ENCODE results near the gene GALNS.
A peak's percentile ranks its signal among the peaks of the same experiment; 100 is the strongest.

Gene GALNS

GRCh38 chr16:88809676-88810165, 47.0 kb downstream of the GALNS start:
- Histone ChIP-seq H3K9me3 (ENCODE audit: control insufficient read depth, insufficient read depth, low read length) (no peaks in the 10 kb centered on the region), H3K36me3 (ENCODE audit: control insufficient read depth, insufficient read depth, low read length) (peaks cover 50% of the 10 kb centered on the region), H3K4me3 (ENCODE audit: low read length) (no peak overlapping the region), H3K4me1 (ENCODE audit: control insufficient read depth, insufficient read depth, low read length) (peaks cover 3% of the 10 kb centered on the region; the same call in 1 of the 2 replicates), H3K27me3 (ENCODE audit: control insufficient read depth, insufficient read depth, low read length) (no peaks in the 10 kb centered on the region), H3K27ac (ENCODE audit: low read length) (no peak overlapping the region)
- no CpG with 5 or more reads among the region's 10 CpGs for WGBS (ENCODE audit: insufficient coverage, insufficient read length)
- no peak for DNase-seq (ENCODE audit: low read depth, low spot score)

DNA sequence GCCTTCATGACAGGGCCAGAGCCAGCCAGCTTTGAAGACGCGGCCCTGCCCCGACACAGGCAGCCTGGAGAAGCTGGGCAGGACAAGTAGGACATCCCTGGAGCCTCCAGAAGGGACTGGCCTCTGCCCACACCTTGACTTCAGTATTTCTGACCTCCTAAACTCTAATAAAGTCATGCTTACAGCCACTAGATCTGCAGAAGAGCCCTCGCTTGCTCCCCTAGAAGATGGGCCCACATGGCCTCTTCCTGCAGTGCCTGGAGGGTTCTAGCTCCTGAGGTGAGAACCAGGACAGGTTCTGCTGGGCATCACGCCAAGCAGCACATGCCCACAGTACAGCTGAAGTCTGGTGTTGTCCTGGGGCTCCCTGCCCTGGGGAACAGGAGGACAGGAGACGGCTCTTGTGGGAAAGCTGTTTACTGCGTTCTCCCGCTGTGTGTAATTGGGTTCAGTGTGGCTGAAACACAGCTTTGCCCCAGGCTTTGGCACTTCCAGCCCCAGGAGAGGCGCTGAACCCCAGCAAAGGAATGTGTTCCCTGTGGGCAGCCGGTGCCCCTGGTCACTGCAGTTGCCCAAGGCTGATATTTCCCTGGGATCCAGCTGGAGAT, 47.6 kb downstream of the GALNS start:
- Histone ChIP-seq H3K36me3 (ENCODE audit: control insufficient read depth, insufficient read depth, low read length) (peaks cover 52% of the 10 kb centered on the region), H3K4me1 (ENCODE audit: control insufficient read depth, insufficient read depth, low read length) (peaks cover 3% of the 10 kb centered on the region; the same call in 1 of the 2 replicates), H3K27me3 (ENCODE audit: control insufficient read depth, insufficient read depth, low read length) (no peaks in the 10 kb centered on the region), H3K4me3 (ENCODE audit: low read length) (no peak overlapping the region), H3K27ac (ENCODE audit: low read length) (no peak overlapping the region), H3K9me3 (ENCODE audit: control insufficient read depth, insufficient read depth, low read length) (no peaks in the 10 kb centered on the region)
- WGBS (ENCODE audit: insufficient coverage, insufficient read length): no CpG with 5 or more reads among the region's 10 CpGs
- DNase-seq (ENCODE audit: low read depth, low spot score): no peak

DNA sequence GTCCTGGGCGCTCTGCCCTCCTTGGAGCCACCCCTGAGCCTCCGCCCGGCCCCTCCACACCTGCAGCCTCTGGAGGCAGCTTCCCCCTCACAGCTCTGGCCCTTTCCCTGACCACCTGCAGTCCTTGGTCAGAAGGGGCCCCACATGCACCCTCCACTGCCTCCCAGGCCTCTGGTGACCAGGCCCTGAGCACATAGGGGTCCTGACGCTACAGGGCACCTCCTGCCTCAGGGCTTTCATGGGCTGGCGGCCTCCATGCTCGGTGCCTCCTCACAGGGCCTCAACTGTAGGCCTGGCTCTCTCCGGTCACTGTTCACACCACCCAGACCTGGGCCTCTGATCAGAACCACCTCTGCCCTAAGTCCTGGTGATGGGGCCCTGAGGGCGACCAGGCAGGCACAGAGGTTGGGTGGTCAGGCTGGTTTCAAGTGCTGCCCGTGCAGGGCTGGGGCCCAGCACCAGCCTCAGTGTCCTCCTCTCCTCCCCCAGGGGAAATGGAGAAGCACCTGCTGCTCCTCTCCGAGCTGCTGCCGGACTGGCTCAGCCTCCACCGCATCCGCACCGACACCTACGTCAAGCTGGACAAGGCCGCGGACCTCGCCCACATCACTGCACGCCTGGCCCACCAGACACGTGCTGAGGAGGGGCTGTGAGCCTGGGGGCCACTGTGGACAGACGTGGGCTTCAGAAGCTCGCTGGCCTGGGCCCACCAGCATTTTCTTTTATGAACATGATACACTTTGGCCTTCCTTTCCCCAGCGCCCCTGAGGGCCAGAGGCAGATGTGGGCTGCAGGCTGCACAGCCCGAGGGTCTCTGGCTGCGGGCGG, 48.9 kb downstream of the GALNS start:
- H3K4me3 ChIP-seq (ENCODE audit: low read length): no peak overlapping the region
- peaks cover 3% of the 10 kb centered on the region; the same call in 1 of the 2 replicates for H3K4me1 ChIP-seq (ENCODE audit: control insufficient read depth, insufficient read depth, low read length)
- WGBS (ENCODE audit: insufficient coverage, insufficient read length): no CpG with 5 or more reads among the region's 26 CpGs
- H3K9me3 ChIP-seq (ENCODE audit: control insufficient read depth, insufficient read depth, low read length): no peaks in the 10 kb centered on the region
- DNase-seq (ENCODE audit: low read depth, low spot score): no peak
- H3K36me3 ChIP-seq (ENCODE audit: control insufficient read depth, insufficient read depth, low read length): peaks cover 52% of the 10 kb centered on the region
- H3K27ac ChIP-seq (ENCODE audit: low read length): no peak overlapping the region
- no peaks in the 10 kb centered on the region for H3K27me3 ChIP-seq (ENCODE audit: control insufficient read depth, insufficient read depth, low read length)

- WGBS (ENCODE audit: insufficient coverage, insufficient read length): no CpG with 5 or more reads among the region's 24 CpGs
- Histone ChIP-seq H3K27me3 (ENCODE audit: control insufficient read depth, insufficient read depth, low read length) (no peaks in the 10 kb centered on the region), H3K9me3 (ENCODE audit: control insufficient read depth, insufficient read depth, low read length) (no peaks in the 10 kb centered on the region), H3K4me3 (ENCODE audit: low read length) (no peak overlapping the region), H3K27ac (ENCODE audit: low read length) (no peak overlapping the region), H3K4me1 (ENCODE audit: control insufficient read depth, insufficient read depth, low read length) (peaks cover 3% of the 10 kb centered on the region; the same call in 1 of the 2 replicates), H3K36me3 (ENCODE audit: control insufficient read depth, insufficient read depth, low read length) (peaks cover 52% of the 10 kb centered on the region)
- no peak for DNase-seq (ENCODE audit: low read depth, low spot score)
These were observed 49.6 kb downstream of the GALNS start for GRCh38 chr16:88807142-88807625.

GRCh38 chr16:88806491-88807111, 50.1 kb downstream of the GALNS start:
- Histone ChIP-seq H3K9me3 (ENCODE audit: control insufficient read depth, insufficient read depth, low read length) (no peaks in the 10 kb centered on the region), H3K27ac (ENCODE audit: low read length) (no peak overlapping the region), H3K4me1 (ENCODE audit: control insufficient read depth, insufficient read depth, low read length) (peaks cover 3% of the 10 kb centered on the region; the same call in 1 of the 2 replicates), H3K27me3 (ENCODE audit: control insufficient read depth, insufficient read depth, low read length) (no peaks in the 10 kb centered on the region), H3K36me3 (ENCODE audit: control insufficient read depth, insufficient read depth, low read length) (peaks cover 52% of the 10 kb centered on the region), H3K4me3 (ENCODE audit: low read length) (no peak overlapping the region)
- no CpG with 5 or more reads among the region's 27 CpGs for WGBS (ENCODE audit: insufficient coverage, insufficient read length)
- DNase-seq (ENCODE audit: low read depth, low spot score): no peak

DNA sequence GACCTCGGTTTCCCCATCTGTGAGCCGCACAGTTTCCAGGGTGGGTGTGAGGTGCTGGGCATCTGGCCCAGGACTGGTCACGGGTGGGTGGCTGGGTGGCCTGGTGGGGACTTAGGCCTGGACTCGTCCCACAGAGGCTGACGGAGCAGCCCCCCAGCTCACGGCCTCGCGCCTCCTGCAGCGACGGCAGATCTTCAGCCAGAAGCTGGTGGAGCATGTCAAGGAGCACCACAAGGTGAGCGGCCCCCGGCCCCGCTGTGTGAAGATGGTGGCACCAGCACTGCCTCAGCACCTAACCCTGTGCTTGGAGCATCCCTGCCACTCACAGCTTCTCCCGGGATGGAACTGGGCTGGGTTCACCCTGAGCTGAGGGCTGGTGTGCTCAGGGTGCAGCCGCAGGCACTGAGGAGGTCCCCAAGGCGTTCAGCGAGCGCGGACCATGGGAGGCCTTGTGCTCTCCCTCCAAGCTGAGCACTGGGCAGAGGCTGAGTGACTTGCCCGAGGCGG, 50.8 kb downstream of the GALNS start:
- Histone ChIP-seq H3K9me3 (ENCODE audit: control insufficient read depth, insufficient read depth, low read length) (no peaks in the 10 kb centered on the region), H3K27ac (ENCODE audit: low read length) (no peak overlapping the region), H3K4me1 (ENCODE audit: control insufficient read depth, insufficient read depth, low read length) (peaks cover 3% of the 10 kb centered on the region; the same call in 1 of the 2 replicates), H3K36me3 (ENCODE audit: control insufficient read depth, insufficient read depth, low read length) (peaks cover 52% of the 10 kb centered on the region), H3K27me3 (ENCODE audit: control insufficient read depth, insufficient read depth, low read length) (no peaks in the 10 kb centered on the region), H3K4me3 (ENCODE audit: low read length) (no peak overlapping the region)
- DNase-seq (ENCODE audit: low read depth, low spot score): no peak
- no CpG with 5 or more reads among the region's 21 CpGs for WGBS (ENCODE audit: insufficient coverage, insufficient read length)

DNA sequence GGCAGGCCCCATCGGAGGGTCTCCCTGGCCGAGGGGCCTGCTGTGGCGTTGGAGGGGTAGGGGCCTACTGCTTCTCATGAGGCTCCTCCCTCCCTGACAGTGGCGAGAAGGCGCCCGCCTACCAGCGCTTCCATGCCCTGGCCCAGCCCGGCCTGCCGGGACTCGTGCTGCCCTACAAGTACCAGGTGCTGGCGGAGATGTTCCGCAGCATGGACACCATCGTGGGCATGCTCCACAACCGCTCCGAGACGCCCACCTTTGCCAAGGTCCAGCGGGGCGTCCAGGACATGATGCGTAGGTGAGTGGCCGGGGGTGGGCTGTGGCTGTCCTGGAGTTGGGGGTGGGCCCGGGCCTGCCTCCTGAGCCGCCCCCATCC, 51.4 kb downstream of the GALNS start:
- H3K9me3 ChIP-seq (ENCODE audit: control insufficient read depth, insufficient read depth, low read length): no peaks in the 10 kb centered on the region
- H3K27me3 ChIP-seq (ENCODE audit: control insufficient read depth, insufficient read depth, low read length): no peaks in the 10 kb centered on the region
- no CpG with 5 or more reads among the region's 22 CpGs for WGBS (ENCODE audit: insufficient coverage, insufficient read length)
- H3K4me3 ChIP-seq (ENCODE audit: low read length): no peak overlapping the region
- DNase-seq (ENCODE audit: low read depth, low spot score): no peak
- peaks cover 3% of the 10 kb centered on the region; the same call in 1 of the 2 replicates for H3K4me1 ChIP-seq (ENCODE audit: control insufficient read depth, insufficient read depth, low read length)
- peaks cover 52% of the 10 kb centered on the region for H3K36me3 ChIP-seq (ENCODE audit: control insufficient read depth, insufficient read depth, low read length)
- no peak overlapping the region for H3K27ac ChIP-seq (ENCODE audit: low read length)

DNA sequence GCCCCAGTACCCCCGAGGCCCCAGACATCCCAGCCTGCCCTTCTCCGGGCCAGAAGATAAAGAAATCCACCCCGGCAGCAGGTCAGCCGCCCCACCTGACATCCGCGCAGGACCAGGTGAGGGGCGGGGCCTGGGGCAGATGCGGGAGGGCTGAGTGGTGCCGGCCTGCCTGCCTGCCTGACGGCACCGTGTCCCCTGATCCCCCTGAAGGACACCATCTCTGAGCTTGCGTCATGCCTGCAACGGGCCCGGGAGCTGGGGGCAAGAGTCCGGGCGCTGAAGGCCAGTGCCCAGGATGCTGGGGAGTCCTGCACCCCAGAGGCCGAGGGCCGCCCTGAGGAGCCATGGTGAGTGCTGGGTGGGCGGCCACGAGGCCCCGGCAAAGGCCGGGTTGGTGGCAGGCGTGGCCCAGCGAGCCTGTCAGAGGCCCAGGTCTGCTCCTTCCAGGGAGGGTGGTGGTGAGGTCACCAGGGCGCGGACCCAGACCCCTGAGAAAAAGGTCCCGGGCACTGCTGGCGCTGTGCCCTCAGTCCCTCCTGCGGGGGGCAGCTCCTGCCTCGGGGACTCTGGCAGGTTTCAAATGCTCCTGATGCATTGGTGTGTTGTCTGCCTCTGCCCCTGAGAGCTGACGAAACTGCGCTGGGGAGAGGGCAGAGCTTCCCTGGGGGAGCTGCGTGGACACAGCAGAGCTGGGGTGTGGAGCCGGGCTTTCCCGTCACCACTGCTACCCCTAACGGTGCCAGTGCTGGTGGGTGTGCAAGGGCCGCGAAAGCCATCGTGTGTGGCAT, 52.0 kb downstream of the GALNS start:
- Histone ChIP-seq H3K27ac (ENCODE audit: low read length) (no peak overlapping the region), H3K36me3 (ENCODE audit: control insufficient read depth, insufficient read depth, low read length) (peaks cover 47% of the 10 kb centered on the region), H3K4me3 (ENCODE audit: low read length) (peak overlapping the region; percentile 88; the same call in 1 of the 2 replicates), H3K9me3 (ENCODE audit: control insufficient read depth, insufficient read depth, low read length) (no peaks in the 10 kb centered on the region), H3K4me1 (ENCODE audit: control insufficient read depth, insufficient read depth, low read length) (no peaks in the 10 kb centered on the region; the same call in 1 of the 2 replicates), H3K27me3 (ENCODE audit: control insufficient read depth, insufficient read depth, low read length) (no peaks in the 10 kb centered on the region)
- no CpG with 5 or more reads among the region's 39 CpGs for WGBS (ENCODE audit: insufficient coverage, insufficient read length)
- no peak for DNase-seq (ENCODE audit: low read depth, low spot score)

GRCh38 chr16:88804173-88804551, 52.6 kb downstream of the GALNS start:
- Histone ChIP-seq H3K27me3 (ENCODE audit: control insufficient read depth, insufficient read depth, low read length) (no peaks in the 10 kb centered on the region), H3K27ac (ENCODE audit: low read length) (no peak overlapping the region), H3K4me1 (ENCODE audit: control insufficient read depth, insufficient read depth, low read length) (no peaks in the 10 kb centered on the region; the same call in 1 of the 2 replicates), H3K9me3 (ENCODE audit: control insufficient read depth, insufficient read depth, low read length) (no peaks in the 10 kb centered on the region), H3K36me3 (ENCODE audit: control insufficient read depth, insufficient read depth, low read length) (peaks cover 41% of the 10 kb centered on the region), H3K4me3 (ENCODE audit: low read length) (peak overlapping the region; percentile 88)
- no peak for DNase-seq (ENCODE audit: low read depth, low spot score)
- WGBS (ENCODE audit: insufficient coverage, insufficient read length): no CpG with 5 or more reads among the region's 16 CpGs

All from iPS DF 6.9 (cell line).